GM12864 (cell line): ENCODE measurements around the gene GPNMB.

Experiments used
- DNase-seq: peaks from one replicate; pipeline ENCODE4 v3.0.0-alpha.2; 2011; ENCODE audit warnings: low read depth
- H3K4me3 ChIP-seq: 2 replicates; pipeline ENCODE4 v1.5.1; 2011; ENCODE audit warnings: mild to moderate bottlenecking, low read depth, low read length, control low read depth
- TF ChIP-seq, protein P1 (sequence below): IDR thresholded peaks from 2 replicates; pipeline ENCODE4 v1.5.1; 2011; ENCODE audit warnings: low read depth, mild to moderate bottlenecking, moderate library complexity, low read length, control low read depth, inconsistent platforms; ENCODE audit errors: missing control alignments

GPNMB gene

DNA sequence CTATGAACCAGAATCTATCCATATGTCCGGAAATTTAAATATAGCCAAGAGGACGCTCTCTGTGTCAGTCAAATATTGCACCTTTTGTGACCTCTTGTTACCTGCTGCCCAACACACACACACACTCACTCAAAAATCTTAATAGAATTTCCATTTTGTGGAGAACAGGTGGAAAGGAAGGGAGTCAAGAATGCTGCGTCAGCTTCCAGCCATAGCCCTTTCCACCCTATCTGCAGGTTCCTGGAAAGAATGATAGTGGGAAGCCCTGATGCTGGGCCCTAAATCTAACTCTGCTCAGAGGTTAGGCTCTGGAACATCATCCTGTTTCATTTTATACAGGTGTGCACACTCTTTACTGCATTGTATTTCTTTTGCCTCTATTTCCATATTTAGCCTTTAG lies 9.6 kb upstream of the GPNMB start:
- TF ChIP-seq, protein P1, sequence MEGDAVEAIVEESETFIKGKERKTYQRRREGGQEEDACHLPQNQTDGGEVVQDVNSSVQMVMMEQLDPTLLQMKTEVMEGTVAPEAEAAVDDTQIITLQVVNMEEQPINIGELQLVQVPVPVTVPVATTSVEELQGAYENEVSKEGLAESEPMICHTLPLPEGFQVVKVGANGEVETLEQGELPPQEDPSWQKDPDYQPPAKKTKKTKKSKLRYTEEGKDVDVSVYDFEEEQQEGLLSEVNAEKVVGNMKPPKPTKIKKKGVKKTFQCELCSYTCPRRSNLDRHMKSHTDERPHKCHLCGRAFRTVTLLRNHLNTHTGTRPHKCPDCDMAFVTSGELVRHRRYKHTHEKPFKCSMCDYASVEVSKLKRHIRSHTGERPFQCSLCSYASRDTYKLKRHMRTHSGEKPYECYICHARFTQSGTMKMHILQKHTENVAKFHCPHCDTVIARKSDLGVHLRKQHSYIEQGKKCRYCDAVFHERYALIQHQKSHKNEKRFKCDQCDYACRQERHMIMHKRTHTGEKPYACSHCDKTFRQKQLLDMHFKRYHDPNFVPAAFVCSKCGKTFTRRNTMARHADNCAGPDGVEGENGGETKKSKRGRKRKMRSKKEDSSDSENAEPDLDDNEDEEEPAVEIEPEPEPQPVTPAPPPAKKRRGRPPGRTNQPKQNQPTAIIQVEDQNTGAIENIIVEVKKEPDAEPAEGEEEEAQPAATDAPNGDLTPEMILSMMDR, result no peak
- DNase-seq, result no peak
- H3K4me3 ChIP-seq, result no peak overlapping the region

DNA sequence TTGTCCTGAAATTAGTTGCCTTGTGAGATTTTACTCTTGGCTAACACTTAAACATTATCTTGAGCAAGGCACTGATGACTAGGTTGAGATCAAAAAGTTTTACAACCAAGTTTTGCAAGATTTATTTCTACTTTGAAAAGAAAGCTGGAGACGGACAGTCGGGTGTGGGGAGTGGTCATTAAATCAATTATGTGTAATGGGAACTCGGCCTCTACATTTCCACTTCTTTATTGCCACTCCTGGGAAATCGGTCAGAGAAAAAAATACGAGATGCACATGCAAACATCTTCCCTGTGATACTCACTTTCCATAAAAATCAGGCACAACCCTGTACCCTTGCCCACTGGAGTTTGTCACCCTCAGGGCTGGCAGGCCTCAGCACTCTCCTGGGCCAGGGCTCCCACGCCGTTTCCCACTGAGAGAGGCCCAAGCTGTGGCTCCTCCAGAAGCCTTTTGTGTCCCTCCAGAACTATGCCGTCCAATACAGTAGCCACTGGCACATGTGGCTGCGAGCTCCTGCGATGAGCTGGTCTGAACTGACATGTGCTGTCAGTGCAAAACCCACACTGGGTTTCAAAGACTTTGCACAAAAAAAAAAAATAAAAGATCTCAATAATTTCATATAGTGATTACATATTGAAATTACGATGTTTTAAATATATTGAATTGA lies 7.5 kb upstream of the GPNMB start:
- TF ChIP-seq, protein P1, result no peak
- H3K4me3 ChIP-seq, result no peak overlapping the region
- no peak for DNase-seq

DNA sequence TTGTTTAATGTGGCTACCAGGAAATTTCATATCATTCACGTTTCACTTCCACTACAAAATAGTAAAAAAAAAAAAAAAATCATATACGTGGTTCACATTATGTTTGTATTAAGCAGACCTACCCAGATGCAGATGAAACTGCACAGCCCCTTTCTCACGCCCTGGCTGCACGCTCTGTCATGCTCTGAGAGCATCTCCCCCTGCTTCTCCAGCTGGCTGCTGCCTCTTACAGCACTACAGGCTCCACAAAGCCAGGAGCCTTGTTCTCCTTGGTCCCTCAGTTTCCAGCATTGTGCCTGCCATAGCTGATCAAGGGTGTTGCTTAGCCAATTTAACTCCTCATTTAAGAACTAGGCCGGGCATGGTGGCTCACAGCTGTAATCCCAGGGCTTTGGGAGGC lies 6.9 kb upstream of the GPNMB start:
- no peak overlapping the region for H3K4me3 ChIP-seq
- no peak for DNase-seq
- TF ChIP-seq, protein P1, result no peak

DNA sequence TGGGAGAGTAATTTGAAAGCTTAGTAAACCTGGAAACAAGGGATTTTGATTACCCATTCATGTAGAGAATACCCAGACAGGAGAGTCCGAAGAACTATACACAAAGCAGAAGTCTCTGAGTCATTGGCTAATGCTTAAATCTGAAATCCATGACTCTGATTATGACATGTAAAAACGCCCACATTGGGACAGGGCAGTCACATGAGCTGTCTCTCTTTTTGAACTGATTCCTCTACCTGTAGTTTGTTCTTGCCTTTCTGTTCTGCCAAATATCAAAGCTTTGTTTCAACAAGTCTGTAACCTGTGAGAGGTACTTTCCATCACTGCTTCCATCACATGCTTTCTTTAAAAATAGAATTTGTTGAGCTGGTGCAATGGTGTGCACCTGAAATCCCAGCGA lies 4.3 kb upstream of the GPNMB start:
- TF ChIP-seq, protein P1, result no peak
- DNase-seq, result no peak
- H3K4me3 ChIP-seq, result no peak overlapping the region

DNA sequence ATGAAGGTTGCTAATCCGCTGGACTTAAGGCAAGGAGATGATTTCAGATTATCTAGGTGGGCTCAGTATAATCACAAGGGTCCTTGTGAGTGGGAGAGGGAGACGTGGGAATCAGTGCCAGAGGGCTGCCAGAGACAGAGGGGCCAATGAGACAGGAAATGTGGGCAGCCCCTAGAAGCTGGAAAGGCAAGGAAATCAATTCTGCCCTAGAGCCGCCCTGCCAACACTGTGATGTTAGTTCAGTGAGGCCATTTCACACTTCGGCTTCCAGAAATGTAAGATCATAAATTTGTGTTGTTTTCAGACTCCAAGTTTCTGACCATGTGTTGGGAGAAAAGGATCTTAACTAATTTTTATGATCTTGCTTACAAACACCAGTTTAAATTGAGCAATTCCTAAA lies 3.6 kb upstream of the GPNMB start:
- DNase-seq, result no peak
- H3K4me3 ChIP-seq, result no peak overlapping the region
- TF ChIP-seq, protein P1, result no peak

DNA sequence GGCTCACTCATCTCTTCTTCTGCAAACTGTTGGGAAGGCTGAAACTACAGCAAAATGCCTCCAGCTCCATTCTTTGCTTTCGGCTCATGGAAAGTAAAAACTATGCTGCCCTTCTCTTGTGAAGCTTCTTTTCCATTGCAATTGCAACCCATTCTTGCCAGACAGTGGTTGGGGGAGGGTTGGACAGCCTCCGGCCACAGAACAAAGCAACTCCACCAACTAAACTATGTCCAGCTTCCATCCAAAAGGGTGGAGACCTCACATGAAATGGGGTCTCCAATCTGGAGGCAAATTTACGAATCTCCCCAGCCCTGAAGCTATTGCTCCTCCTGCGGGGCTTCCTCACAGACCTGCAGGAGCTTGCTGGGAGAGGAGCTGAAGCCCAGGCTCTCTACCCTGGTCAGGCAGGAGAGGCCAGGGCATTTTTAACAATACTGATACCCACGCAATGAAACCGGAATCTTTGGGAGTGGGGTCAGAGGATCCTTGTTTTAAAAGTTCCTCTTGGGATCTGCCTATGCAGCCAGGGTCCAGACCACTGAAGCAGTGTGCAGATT lies 549 bp downstream of the GPNMB start:
- DNase-seq, result no peak
- TF ChIP-seq, protein P1, result no peak
- no peak overlapping the region for H3K4me3 ChIP-seq
